BLaER1 (cell line): ENCODE data around the gene TTN.

Experiments used
- H3K27ac ChIP-seq: shearing (Covaris generic); formaldehyde crosslinking; 2 replicates; pipeline ENCODE4 v1.8.1; 2022
- H3K27me3 ChIP-seq: shearing (Covaris generic); formaldehyde crosslinking; 2 replicates; pipeline ENCODE4 v1.8.1; 2022
- H3K36me3 ChIP-seq: shearing (Covaris generic); formaldehyde crosslinking; 2 replicates; pipeline ENCODE4 v1.8.1; 2022
- H3K4me1 ChIP-seq: shearing (Covaris generic); formaldehyde crosslinking; 2 replicates; pipeline ENCODE4 v1.8.1; 2022
- H3K4me2 ChIP-seq: shearing (Covaris generic); formaldehyde crosslinking; 2 replicates; pipeline ENCODE4 v1.8.1; 2022
- H3K4me3 ChIP-seq: shearing (Covaris generic); formaldehyde crosslinking; 2 replicates; pipeline ENCODE4 v1.8.1; 2022
- H3K9ac ChIP-seq: shearing (Covaris generic); formaldehyde crosslinking; 2 replicates; pipeline ENCODE4 v1.8.1; 2022
- H3K9me3 ChIP-seq: shearing (Covaris generic); formaldehyde crosslinking; 2 replicates; pipeline ENCODE4 v1.8.1; 2022
- H4K20me1 ChIP-seq: shearing (Covaris generic); formaldehyde crosslinking; 2 replicates; pipeline ENCODE4 v1.8.1; 2022
- Cebpa-rat ChIP-seq: shearing (Covaris generic); IDR thresholded peaks from 2 replicates; pipeline ENCODE4 v1.8.1; 2022

TTN gene

GRCh38 chr2:178514664-178515063 is 292.6 kb downstream of the TTN start:
- H3K27ac ChIP-seq = no peak overlapping the region
- no peak overlapping the region for H3K4me2 ChIP-seq
- H3K9me3 ChIP-seq = no peaks in the 10 kb centered on the region
- H3K4me1 ChIP-seq = no peaks in the 10 kb centered on the region
- H3K9ac ChIP-seq = no peak overlapping the region
- H3K27me3 ChIP-seq = no peaks in the 10 kb centered on the region
- no peak overlapping the region for H3K4me3 ChIP-seq
- no peaks in the 10 kb centered on the region; the same call in 1 of the 2 replicates for H4K20me1 ChIP-seq
- no peak for TF ChIP-seq Cebpa-rat
- peaks cover 66% of the 10 kb centered on the region for H3K36me3 ChIP-seq

- Histone ChIP-seq H3K27ac (no peak overlapping the region), H3K9ac (no peak overlapping the region), H3K4me2 (no peak overlapping the region), H3K4me1 (no peaks in the 10 kb centered on the region), H4K20me1 (no peaks in the 10 kb centered on the region; the same call in 1 of the 2 replicates), H3K27me3 (no peaks in the 10 kb centered on the region), H3K36me3 (peaks cover 71% of the 10 kb centered on the region), H3K9me3 (no peaks in the 10 kb centered on the region), H3K4me3 (no peak overlapping the region)
- no peak for TF ChIP-seq Cebpa-rat
These were observed 293.3 kb downstream of the TTN start for GRCh38 chr2:178513876-178514275.

- Histone ChIP-seq H3K9ac (no peak overlapping the region), H3K9me3 (no peaks in the 10 kb centered on the region), H3K36me3 (peaks cover 63% of the 10 kb centered on the region), H3K4me1 (no peaks in the 10 kb centered on the region), H3K27me3 (no peaks in the 10 kb centered on the region), H3K4me3 (no peak overlapping the region), H3K27ac (no peak overlapping the region), H3K4me2 (no peak overlapping the region), H4K20me1 (no peaks in the 10 kb centered on the region; the same call in 1 of the 2 replicates)
- no peak for TF ChIP-seq Cebpa-rat
These were observed 294.7 kb downstream of the TTN start for GRCh38 chr2:178512484-178512883.

- Histone ChIP-seq H3K27ac (no peak overlapping the region), H3K27me3 (no peaks in the 10 kb centered on the region), H3K4me2 (no peak overlapping the region), H3K9ac (no peak overlapping the region), H3K9me3 (no peaks in the 10 kb centered on the region), H4K20me1 (no peaks in the 10 kb centered on the region; the same call in 1 of the 2 replicates), H3K4me1 (no peaks in the 10 kb centered on the region), H3K36me3 (peaks cover 66% of the 10 kb centered on the region), H3K4me3 (no peak overlapping the region)
- no peak for TF ChIP-seq Cebpa-rat
These were observed 296.8 kb downstream of the TTN start for GRCh38 chr2:178510384-178510783.

DNA sequence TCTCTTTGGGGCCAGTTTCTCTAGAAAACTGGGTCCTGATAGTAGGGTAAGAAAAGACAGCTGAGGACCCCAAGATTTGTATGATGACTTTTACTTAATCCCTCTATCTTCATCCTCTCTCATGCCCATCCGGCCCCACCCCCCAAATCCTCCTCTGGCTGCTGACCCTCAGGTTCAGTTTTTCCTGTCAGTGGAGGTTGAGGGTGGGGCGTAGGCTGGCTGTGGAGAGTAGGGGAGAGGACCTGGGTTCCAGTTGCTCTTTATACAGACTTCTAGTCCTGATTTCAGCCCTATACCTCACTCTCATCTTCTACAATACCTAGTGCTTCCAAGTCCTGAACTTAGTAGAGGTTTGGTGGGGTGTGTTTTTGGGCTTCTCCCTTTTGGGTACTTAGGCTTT is 298.6 kb downstream of the TTN start:
- H3K9me3 ChIP-seq = no peaks in the 10 kb centered on the region
- no peak for TF ChIP-seq Cebpa-rat
- no peaks in the 10 kb centered on the region for H3K4me1 ChIP-seq
- no peaks in the 10 kb centered on the region for H3K27me3 ChIP-seq
- H3K4me2 ChIP-seq = no peak overlapping the region
- peaks cover 62% of the 10 kb centered on the region for H3K36me3 ChIP-seq
- no peak overlapping the region for H3K4me3 ChIP-seq
- H3K9ac ChIP-seq = no peak overlapping the region
- no peaks in the 10 kb centered on the region for H4K20me1 ChIP-seq
- no peak overlapping the region for H3K27ac ChIP-seq

DNA sequence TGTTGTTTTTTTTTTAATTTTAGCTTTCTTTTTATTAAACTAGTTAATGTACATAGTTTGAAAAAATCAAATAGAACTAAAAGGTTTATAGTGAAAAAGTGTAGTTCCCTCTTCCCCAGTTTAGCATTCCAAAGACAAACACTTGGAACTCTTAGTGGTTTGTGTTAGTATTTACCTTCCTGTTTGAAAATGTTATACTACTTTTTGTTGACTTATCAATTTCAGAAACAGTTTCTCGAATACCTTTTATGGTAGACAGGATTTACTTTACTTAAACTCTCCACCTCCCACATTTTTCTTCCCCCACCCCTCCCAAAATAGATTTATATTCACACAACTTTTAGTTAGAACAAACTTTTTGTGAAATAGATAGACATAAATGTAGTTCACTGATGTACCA is 300.3 kb downstream of the TTN start:
- no peak for TF ChIP-seq Cebpa-rat
- Histone ChIP-seq H3K27me3 (no peaks in the 10 kb centered on the region), H3K4me3 (no peak overlapping the region), H4K20me1 (no peaks in the 10 kb centered on the region), H3K4me1 (no peaks in the 10 kb centered on the region), H3K9me3 (no peaks in the 10 kb centered on the region), H3K4me2 (no peak overlapping the region), H3K27ac (no peak overlapping the region), H3K36me3 (peaks cover 67% of the 10 kb centered on the region), H3K9ac (no peak overlapping the region)

DNA sequence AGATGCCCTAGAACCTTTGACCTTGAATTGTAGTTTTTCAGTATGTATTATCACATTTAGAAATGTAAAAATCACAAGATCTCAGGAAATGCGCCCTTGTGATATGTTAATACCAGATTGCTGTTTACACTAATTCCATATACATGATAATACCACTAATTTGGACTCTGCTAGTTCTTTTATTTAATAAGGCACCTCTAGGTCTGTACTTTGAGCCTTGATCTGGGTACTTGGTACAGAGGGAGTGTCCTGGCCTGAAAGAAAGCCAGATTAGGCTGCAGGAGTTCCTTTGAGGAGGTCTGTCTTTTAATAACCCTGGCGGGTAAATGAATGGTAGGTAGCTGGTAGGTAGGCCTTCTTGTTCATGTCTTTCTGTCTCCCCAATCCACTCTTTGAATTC is 300.7 kb downstream of the TTN start:
- Histone ChIP-seq H3K9ac (no peak overlapping the region), H3K36me3 (peaks cover 68% of the 10 kb centered on the region), H3K4me3 (no peak overlapping the region), H3K27me3 (no peaks in the 10 kb centered on the region), H3K27ac (no peak overlapping the region), H4K20me1 (no peaks in the 10 kb centered on the region), H3K4me1 (no peaks in the 10 kb centered on the region), H3K9me3 (no peaks in the 10 kb centered on the region), H3K4me2 (no peak overlapping the region)
- TF ChIP-seq Cebpa-rat = no peak

DNA sequence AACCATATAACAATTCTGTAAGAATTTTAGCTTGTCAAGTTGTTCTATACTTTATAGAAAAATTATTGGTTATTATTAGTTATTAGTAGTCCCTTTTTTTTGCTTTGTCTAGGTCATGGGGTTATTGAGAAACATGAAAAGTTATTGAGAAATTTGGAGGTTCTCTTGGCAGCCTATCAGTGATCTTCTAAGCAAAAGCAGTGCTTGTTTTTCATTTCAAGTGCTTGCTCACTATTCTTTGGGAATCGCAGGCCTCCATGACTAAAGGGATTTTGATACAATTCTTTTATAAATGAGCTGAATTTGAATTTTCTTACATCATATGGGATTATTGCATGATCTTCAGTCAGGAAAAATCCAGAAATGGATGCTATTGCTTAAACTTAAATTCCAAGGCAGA is 301.1 kb downstream of the TTN start:
- no peak overlapping the region for H3K4me2 ChIP-seq
- no peaks in the 10 kb centered on the region for H3K9me3 ChIP-seq
- no peaks in the 10 kb centered on the region for H3K27me3 ChIP-seq
- H3K36me3 ChIP-seq = peaks cover 68% of the 10 kb centered on the region
- no peak overlapping the region for H3K4me3 ChIP-seq
- no peak overlapping the region for H3K27ac ChIP-seq
- TF ChIP-seq Cebpa-rat = no peak
- H3K9ac ChIP-seq = no peak overlapping the region
- H3K4me1 ChIP-seq = no peaks in the 10 kb centered on the region
- H4K20me1 ChIP-seq = no peaks in the 10 kb centered on the region

GRCh38 chr2:178502751-178503150 is 304.5 kb downstream of the TTN start:
- H3K9me3 ChIP-seq = no peaks in the 10 kb centered on the region
- no peak for TF ChIP-seq Cebpa-rat
- no peak overlapping the region for H3K9ac ChIP-seq
- no peaks in the 10 kb centered on the region for H3K4me1 ChIP-seq
- H4K20me1 ChIP-seq = no peaks in the 10 kb centered on the region
- H3K4me2 ChIP-seq = no peak overlapping the region
- H3K27ac ChIP-seq = no peak overlapping the region
- no peak overlapping the region for H3K4me3 ChIP-seq
- H3K36me3 ChIP-seq = peaks cover 69% of the 10 kb centered on the region
- H3K27me3 ChIP-seq = no peaks in the 10 kb centered on the region

GRCh38 chr2:178499640-178500039 is 307.6 kb downstream of the TTN start:
- H3K4me3 ChIP-seq = no peak overlapping the region
- no peaks in the 10 kb centered on the region for H4K20me1 ChIP-seq
- no peak overlapping the region for H3K27ac ChIP-seq
- no peak for TF ChIP-seq Cebpa-rat
- H3K4me1 ChIP-seq = no peaks in the 10 kb centered on the region
- H3K36me3 ChIP-seq = peaks cover 84% of the 10 kb centered on the region
- H3K4me2 ChIP-seq = no peak overlapping the region
- H3K9me3 ChIP-seq = no peaks in the 10 kb centered on the region
- H3K27me3 ChIP-seq = no peaks in the 10 kb centered on the region
- H3K9ac ChIP-seq = no peak overlapping the region

GRCh38 chr2:178498137-178498536 is 309.1 kb downstream of the TTN start:
- TF ChIP-seq Cebpa-rat = no peak
- H3K27me3 ChIP-seq = no peaks in the 10 kb centered on the region
- H3K4me2 ChIP-seq = no peak overlapping the region
- H3K4me3 ChIP-seq = no peak overlapping the region
- no peaks in the 10 kb centered on the region for H4K20me1 ChIP-seq
- H3K9me3 ChIP-seq = no peaks in the 10 kb centered on the region
- peaks cover 86% of the 10 kb centered on the region for H3K36me3 ChIP-seq
- H3K27ac ChIP-seq = no peak overlapping the region
- no peak overlapping the region for H3K9ac ChIP-seq
- no peaks in the 10 kb centered on the region for H3K4me1 ChIP-seq
